Activated CD4-positive, alpha-beta T cell treated with anti-CD3 and anti-CD28 coated beads for 1 hour (primary cell): Measurements from ENCODE around the gene LRRK1.

Experiments
- DNase-seq: peaks from one replicate; pipeline ENCODE4 v3.0.0-alpha.2; 2020

LRRK1 gene

GRCh38 chr15:101026656-101027272 is 107.6 kb downstream of the LRRK1 start:
- DNase-seq: no peak

GRCh38 chr15:101027273-101027901 is 108.2 kb downstream of the LRRK1 start:
- DNase-seq: no peak

- DNase-seq: no peak
Measured at GRCh38 chr15:101027920-101028319, 108.8 kb downstream of the LRRK1 start.

GRCh38 chr15:101028321-101028720 is 109.2 kb downstream of the LRRK1 start:
- DNase-seq: no peak

- no peak for DNase-seq
Measured at GRCh38 chr15:101028772-101029438, 109.7 kb downstream of the LRRK1 start.

- DNase-seq: no peak
Measured at GRCh38 chr15:101029971-101030661, 111.0 kb downstream of the LRRK1 start.

- DNase-seq: no peak
Measured at GRCh38 chr15:101031213-101031612, 112.1 kb downstream of the LRRK1 start.

GRCh38 chr15:101033801-101034200 is 114.6 kb downstream of the LRRK1 start:
- no peak for DNase-seq

GRCh38 chr15:101035611-101036010 is 116.5 kb downstream of the LRRK1 start:
- DNase-seq: no peak

- no peak for DNase-seq
Measured at GRCh38 chr15:101036189-101036588, 117.0 kb downstream of the LRRK1 start.

- no peak for DNase-seq
Measured at GRCh38 chr15:101037090-101037830, 118.1 kb downstream of the LRRK1 start.

GRCh38 chr15:101038327-101039003 is 119.3 kb downstream of the LRRK1 start:
- no peak for DNase-seq

- DNase-seq: no peak
Measured at GRCh38 chr15:101039461-101039860, 120.3 kb downstream of the LRRK1 start.

- no peak for DNase-seq
Measured at GRCh38 chr15:101042320-101042719, 123.2 kb downstream of the LRRK1 start.

GRCh38 chr15:101043011-101043410 is 123.9 kb downstream of the LRRK1 start:
- no peak for DNase-seq

- DNase-seq: no peak
Measured at GRCh38 chr15:101043911-101044624, 124.9 kb downstream of the LRRK1 start.

- DNase-seq: no peak
Measured at GRCh38 chr15:101044625-101045235, 125.6 kb downstream of the LRRK1 start.

GRCh38 chr15:101045236-101045646 is 126.1 kb downstream of the LRRK1 start:
- DNase-seq: no peak

GRCh38 chr15:101045835-101046691 is 126.9 kb downstream of the LRRK1 start:
- no peak for DNase-seq

GRCh38 chr15:101046826-101047225 is 127.7 kb downstream of the LRRK1 start:
- DNase-seq: no peak
